ENCODE data around the gene MRNIP.

DNA sequence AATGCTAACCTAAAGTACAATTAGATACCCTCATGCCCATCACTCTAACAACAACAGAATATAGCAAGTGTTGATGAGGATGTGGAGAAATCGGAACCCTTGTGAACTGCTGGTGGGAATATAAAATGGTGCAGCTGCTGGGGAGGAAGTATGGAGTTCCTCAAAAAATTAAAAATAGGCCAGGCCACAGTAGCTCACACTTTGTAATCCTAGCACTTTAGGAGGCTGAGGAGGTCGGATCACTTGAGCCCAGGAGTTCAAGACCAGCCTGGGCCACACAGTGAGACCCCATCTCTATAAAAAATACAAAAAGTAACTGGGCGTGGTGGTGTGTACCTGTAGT, 18.0 kb upstream of the MRNIP start:
- TF ChIP-seq, protein P1, sequence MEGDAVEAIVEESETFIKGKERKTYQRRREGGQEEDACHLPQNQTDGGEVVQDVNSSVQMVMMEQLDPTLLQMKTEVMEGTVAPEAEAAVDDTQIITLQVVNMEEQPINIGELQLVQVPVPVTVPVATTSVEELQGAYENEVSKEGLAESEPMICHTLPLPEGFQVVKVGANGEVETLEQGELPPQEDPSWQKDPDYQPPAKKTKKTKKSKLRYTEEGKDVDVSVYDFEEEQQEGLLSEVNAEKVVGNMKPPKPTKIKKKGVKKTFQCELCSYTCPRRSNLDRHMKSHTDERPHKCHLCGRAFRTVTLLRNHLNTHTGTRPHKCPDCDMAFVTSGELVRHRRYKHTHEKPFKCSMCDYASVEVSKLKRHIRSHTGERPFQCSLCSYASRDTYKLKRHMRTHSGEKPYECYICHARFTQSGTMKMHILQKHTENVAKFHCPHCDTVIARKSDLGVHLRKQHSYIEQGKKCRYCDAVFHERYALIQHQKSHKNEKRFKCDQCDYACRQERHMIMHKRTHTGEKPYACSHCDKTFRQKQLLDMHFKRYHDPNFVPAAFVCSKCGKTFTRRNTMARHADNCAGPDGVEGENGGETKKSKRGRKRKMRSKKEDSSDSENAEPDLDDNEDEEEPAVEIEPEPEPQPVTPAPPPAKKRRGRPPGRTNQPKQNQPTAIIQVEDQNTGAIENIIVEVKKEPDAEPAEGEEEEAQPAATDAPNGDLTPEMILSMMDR (IDR thresholded peaks at IDR 0.05 in 8 of 11, conservative IDR thresholded peaks at IDR 0.05 in 3 of 11): no peak
- TF ChIP-seq POLR2A (IDR thresholded peaks at IDR 0.05): no peak
